GM18868 (cell line): ENCODE measurements around the gene ALOX12B.
"Not testable (repeated sequence)": the region's sequence is repeated elsewhere in the genome, so short reads cannot be mapped to it uniquely, and the experiment has no call there.

Experiments used
- ATAC-seq: cut with Tn5 transposase; IDR thresholded peaks from one replicate; pipeline ENCODE4 v1.9.1; 2021; ENCODE audit warnings: mild to moderate bottlenecking, moderate library complexity; ENCODE audit not compliant: unreplicated experiment

ALOX12B gene

DNA sequence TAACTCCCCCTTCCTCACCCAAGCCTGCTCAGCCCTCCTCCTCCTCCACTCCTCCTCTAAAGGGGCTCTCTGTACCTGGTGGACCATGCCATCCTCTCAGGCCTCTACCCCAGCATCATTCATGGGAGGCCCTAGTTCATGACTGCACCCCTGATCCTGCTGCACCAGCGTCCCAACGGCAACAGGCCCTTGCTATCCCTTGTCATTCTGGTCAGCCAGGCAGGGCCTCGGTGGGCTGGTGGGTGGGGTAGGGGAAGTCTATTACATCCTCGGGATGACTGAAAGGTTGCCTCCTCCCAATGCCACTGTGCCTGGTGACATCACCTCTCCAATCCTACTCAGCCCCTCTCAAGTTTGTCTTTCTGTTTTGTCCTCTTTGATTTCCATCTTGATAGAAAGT lies 19.7 kb downstream of the ALOX12B start:
- ATAC-seq, result no peak

DNA sequence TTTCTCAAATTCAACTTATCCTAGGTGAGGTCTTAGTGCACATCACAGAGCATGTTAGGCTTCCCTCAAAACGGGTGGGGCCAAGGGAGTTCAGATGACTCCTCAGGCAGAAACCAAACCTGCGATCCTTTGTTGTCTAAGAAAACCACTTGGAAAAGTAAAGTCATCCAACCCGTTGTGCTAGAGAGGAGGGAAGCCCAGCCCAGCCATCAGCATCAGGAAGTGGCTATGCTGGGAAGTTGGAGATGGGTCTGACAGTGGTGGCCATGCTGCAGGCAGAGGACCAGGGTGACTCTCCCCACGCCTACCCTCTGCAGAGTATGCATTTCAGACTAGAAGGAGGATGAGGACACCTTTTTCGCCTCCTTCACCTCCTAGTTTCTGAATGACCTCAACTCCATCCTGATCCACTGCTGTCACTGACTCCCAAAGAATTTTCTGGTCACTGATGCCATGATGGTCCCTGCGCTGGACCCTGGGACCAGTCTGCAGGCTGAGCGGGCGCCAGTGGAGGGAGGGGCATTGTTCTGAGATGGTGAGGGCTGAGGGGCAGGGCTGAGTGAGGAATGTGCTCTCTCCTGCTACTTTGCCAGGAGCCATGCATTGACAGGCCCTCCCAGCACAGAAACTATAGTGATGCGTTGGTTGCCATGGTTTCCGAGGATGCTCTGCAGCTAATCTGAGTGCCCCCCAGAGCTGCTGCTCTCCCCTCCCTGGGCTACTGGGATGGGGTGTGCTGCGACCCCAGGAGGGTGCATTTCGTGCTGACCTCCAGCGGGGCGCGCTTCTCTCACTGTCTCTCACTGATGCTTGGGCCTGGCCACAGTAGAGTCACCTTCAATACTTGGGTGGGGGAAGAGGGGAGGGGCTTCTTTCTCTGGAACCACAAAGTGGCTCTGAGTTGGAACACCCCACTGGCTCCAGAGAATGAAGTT lies 20.4 kb downstream of the ALOX12B start:
- no peak for ATAC-seq

DNA sequence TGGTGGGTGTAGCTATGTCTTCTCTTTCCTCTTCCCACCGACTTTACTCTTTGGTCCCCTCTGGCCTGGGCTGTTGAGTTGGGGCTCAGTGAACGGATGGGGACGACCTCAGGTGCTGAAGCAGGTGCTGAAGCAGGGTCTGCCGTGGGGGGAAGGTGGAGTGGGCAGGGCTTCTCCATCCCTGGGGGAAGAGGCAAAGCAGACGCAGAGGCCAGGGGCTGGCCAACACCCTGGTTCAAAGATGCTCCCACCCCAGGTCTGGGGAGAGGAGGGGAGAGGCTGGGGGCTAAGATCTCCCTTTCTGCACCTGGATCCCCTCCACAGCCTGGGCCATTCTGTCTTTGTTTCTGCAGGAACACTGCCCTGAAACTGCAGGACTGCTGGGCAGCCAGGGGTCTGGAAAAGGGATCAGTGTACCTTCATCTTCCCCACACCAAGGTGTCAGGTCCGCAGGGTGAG lies 22.9 kb downstream of the ALOX12B start:
- ATAC-seq, result no peak

DNA sequence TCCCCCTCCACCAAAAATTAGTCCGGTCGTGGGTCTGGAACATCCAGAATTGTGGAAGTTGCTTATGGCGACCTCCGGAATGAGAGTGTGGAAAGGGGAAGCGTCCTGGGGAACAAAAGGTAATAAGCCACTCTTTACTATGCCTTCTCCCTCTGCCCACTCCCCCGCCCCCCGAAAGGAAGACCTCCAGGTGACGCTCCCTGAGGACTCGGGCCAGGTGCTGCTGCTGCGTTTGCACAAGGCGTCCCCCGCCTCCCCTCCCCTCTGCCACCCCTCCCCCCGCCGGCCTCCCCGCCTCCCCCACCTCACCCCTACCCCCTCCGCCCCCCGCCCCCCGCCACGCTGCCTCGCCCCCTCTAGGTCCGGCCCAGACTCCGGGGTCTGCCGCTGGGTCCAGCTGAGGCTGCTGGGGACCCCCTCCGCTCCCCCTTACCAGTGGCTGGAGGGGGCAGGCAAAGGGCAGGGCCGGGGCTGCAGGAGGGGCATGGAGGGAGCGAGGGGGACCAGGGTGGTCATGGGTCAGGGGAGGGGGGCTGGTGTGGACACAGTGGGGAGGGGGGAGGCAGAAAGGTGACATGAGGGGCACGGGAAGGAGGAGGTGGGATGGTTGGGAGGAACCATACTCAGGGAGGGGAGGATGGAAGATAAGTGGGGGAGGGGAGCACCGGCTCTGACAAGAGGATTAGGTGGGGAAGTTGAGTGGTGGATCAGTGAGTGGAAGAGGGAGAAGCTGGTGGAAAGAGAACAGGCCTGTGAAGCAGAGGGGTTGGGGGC lies 23.6 kb downstream of the ALOX12B start:
- ATAC-seq, result no peak

DNA sequence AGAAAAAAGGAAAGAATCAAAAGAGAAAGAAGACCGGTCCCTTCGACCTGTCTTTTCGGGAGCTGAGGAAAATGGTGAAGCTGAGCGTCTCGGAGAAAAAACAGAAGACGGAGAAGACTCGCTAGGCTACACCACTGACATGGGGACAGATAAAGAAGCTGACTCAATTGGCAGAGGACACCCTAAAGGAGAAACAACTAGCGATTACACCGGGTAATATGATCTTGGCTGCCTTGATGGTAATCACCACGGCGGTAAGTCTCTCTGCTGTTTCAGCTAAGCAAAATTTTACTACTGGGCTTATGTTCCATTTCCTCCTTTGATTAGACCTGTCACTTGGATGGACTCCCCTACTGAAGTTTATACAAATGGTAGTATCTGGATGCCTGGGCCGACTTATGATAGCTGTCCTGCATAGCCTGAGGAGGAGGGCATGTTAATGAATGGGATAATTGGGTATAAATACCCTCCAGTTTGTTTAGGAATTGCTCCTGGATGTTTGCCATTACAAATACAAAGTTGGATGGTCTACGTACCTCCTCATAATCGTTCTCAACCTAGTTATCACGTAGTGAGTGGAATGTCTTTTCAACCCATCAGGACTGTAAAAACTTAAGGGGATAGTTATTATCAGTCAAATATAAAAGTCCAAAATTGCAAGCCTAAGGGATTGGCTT lies 24.6 kb downstream of the ALOX12B start:
- no peak for ATAC-seq

- ATAC-seq, result no peak
Measured at GRCh38 chr17:8062435-8062806, 25.1 kb downstream of the ALOX12B start.

DNA sequence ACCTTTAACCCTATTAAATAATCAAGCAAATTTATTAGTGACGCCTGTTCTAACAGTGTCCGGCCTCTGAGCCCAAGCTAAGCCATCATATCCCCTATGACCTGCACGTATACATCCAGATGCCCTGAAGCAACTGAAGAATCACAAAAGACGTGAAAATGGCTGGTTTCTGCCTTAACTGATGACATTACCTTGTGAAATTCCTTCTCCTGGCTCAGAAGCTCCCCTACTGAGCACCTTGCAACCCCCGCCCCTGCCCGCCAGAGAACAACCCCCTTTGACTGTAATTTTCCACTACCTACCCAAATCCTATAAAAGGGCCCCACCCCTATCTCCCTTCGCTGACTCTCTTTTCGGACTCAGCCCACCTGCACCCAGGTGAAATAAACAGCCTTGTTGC lies 25.7 kb downstream of the ALOX12B start:
- ATAC-seq, result not testable (repeated sequence)

DNA sequence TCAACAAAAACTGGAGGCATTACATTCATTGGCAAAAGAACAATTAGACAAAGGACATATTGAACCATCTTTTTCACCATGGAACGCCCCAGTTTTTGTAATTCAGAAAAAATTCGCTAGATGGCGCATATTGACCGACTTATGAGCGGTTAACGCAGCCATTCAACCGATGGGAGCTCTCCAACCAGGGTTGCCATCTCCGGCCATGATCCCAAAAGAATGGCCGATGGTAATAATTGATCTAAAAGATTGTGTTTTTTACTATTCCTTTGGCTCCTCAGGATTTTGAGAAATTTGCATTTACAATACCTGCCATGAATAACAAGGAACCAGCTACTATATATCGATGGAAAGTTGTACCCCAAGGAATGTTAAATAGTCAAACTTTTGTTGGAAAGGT lies 27.2 kb downstream of the ALOX12B start:
- ATAC-seq, result no peak

DNA sequence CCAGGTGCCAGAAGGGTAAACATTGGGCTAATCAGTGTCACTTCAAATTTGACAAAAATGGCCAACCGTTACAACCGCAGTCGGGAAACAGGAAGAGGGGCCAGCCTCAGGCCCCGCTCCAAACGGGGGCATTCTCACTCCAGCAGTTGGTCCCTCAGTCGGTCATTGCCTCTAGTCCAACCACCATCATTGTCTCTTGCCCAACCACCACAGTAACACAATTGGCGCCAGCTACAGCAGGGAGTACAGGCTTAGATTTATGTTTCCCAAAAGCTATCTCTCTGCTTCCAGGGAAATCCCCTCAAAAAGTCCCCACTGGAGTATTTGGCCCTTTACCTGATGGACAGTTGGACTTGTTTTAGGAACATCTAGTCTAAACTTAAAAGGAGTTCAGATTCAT lies 28.4 kb downstream of the ALOX12B start:
- no peak for ATAC-seq

GRCh38 chr17:8057691-8058114 lies 29.8 kb downstream of the ALOX12B start:
- no peak for ATAC-seq

DNA sequence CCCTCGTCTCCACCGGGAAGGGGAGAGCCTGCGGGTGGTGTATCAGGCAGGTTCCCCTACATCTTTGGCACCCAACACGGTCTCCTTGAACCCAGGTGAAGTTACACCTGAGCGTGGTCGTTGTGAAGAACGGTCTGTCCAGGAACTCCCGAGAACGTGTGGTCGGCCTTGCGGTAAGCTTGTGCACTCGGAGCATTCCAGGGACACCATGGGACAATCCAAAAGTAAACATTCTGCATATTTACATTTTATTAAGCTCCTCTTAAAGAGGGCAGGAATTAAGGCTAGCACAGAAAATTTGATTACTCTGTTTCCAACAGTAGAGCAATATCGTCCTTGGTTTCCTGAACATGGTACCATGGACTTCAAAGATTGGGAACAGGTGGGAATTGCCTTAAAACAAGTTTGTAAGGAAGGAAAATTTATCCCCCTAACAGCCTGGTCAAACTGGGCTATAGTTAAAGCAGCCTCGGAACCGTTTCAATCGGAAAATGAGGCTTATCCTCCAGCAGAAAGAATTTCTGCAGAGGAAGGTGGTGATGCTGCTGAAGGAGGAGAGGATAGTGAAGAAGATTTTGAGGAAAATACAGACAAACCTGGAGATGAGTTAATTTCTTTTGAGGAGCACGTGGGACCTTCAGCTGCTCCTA lies 30.4 kb downstream of the ALOX12B start:
- no peak for ATAC-seq

- ATAC-seq, result no peak
Measured at GRCh38 chr17:8056232-8056975, 31.1 kb downstream of the ALOX12B start.

- ATAC-seq, result no peak
Measured at GRCh38 chr17:8055851-8056231, 31.7 kb downstream of the ALOX12B start.

DNA sequence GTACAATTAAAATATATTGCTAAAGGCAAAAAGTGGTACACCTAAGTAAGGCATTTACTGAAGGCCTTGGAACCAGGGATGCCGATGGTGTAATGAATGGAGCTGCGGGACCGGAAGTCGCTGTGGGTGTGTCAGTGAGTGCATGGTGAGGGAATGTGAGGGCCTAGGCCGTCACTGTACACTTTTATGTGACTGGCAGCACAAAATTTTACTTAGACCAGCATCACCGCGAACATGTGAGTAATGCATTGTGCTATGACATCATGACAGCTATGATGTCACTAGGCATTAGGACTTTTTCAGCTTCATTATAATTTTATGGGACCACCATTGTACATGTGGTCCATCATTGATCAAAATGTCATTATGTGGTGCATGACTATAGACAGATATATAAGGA lies 33.9 kb downstream of the ALOX12B start:
- no peak for ATAC-seq

- ATAC-seq, result no peak
Measured at GRCh38 chr17:8052256-8053252, 35.0 kb downstream of the ALOX12B start.

DNA sequence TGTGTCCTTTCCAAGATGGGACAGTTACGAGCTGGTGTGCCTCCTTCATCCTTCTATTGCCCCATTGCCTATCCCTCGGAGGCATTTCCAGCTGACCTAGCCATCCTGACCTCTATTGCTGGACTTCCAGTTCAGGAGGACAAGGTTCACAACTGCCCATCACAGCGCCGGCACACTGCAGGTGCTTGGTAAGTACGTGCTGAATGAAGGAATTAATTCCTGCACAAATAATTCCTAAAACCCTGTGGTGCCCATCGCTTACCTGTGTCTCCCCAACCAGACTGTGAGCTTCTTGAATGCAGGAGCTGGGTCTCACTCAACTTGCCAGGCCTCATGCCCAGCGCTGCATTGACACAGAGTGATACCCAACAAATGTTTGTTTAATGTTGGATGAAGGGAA lies 35.7 kb downstream of the ALOX12B start:
- ATAC-seq, result no peak

DNA sequence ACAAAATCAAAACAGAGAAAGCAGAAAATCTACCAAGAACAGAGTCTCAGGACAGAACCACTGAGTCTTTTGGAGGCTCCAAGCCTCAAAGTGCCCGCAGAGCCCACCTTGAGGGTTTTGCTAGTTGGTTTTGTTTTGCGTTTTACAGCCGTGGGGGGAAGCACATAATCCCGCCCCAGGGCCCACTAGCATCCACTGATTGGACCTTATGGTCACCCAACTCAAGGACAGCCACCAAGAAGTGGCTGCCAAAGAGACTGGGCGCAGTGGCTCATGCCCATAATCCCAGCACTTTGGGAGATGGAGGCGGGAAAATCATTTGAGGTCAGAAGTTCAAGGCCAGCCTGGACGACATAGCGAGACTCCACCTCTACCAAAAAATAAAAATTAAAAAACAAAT lies 38.8 kb downstream of the ALOX12B start:
- no peak for ATAC-seq

DNA sequence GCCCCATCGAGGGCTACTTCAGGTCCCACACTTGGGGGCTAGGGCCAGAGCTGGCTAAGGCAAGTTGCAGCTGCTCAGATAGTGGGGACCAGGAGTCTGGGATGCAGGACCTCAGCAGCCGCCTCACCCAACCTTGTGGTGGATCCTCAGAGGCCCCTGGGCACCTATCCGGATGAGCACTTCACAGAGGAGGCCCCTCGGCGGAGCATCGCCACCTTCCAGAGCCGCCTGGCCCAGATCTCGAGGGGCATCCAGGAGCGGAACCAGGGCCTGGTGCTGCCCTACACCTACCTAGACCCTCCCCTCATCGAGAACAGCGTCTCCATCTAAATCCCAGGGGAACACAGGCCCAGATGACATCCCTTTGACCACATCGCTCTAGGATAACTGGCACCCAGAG lies 39.3 kb downstream of the ALOX12B start:
- no peak for ATAC-seq

GRCh38 chr17:8047769-8048110 lies 39.8 kb downstream of the ALOX12B start:
- no peak for ATAC-seq
